ENCODE results near the gene SLC23A3.

DNA sequence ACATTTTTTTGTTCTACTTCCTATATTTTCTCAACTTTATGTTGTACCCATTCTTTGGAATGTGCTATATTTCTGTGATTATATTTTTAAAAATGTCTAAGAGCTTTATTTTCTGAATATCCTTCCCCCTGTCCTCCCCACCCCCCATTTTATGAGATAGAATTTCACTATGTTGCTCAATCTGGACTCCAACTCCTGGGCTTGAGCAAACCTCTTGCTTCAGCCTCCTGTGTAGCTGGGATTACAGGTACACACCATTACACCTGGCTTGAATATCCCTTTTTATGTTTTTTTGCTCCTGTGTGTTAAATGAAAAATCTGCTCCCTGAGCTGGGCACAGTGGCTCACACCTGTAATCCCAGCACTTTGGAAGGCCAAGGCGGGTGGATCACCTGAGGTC, 27.6 kb upstream of the SLC23A3 start:
- no peak for TF ChIP-seq SIN3A (IDR thresholded peaks at IDR 0.05; ENCODE audit: borderline replicate concordance, insufficient read depth, low read length)
- TF ChIP-seq TAF1 (IDR thresholded peaks at IDR 0.05; ENCODE audit: borderline replicate concordance, insufficient read depth, low read length) = no peak
- no peak for TF ChIP-seq REST (IDR thresholded peaks at IDR 0.05; ENCODE audit: insufficient read depth in 1 of 2, low read depth in 2 of 2, low read length in 2 of 2)
- TF ChIP-seq POLR2AphosphoS5 (IDR thresholded peaks at IDR 0.05; ENCODE audit: low read depth, low read length) = no peak
- no peak for TF ChIP-seq FOXP2 (optimal IDR thresholded peaks at IDR 0.05; ENCODE audit: borderline replicate concordance, extremely low read depth, extremely low read length, insufficient read depth)

Data from PFSK-1 (cell line).